GM10266 (cell line): Measurements from ENCODE around the gene ADARB1.

ENCODE experiments used
- DNase-seq: peaks from one replicate; pipeline ENCODE4 v3.0.0; 2012; ENCODE audit errors: extremely low spot score
- TF ChIP-seq, protein P1 (sequence below): IDR thresholded peaks from 2 replicates; pipeline ENCODE4 v1.5.1; 2012; ENCODE audit warnings: mild to moderate bottlenecking, low read depth; ENCODE audit not compliant: control insufficient read depth, insufficient read depth; ENCODE audit errors: missing control alignments

Gene ADARB1

DNA sequence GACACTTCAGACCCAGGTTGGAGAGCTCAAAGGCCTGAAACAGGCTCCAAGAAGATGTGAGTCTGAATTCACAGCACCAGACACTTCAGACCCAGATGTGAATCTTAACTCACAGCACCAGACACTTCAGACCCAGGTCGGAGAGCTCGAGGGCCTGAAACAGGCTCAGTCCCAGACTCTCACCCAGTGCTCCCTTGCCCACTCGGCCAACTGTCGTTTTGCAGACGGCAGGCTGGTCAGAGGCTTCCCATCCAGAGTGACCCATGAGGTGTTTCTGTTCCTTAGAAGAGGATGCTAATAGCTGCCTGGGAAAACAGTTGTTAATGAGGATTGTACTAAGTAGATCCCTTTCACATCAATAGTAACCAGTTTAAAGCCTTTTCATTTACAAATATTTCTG is 88.4 kb downstream of the ADARB1 start:
- TF ChIP-seq, protein P1, sequence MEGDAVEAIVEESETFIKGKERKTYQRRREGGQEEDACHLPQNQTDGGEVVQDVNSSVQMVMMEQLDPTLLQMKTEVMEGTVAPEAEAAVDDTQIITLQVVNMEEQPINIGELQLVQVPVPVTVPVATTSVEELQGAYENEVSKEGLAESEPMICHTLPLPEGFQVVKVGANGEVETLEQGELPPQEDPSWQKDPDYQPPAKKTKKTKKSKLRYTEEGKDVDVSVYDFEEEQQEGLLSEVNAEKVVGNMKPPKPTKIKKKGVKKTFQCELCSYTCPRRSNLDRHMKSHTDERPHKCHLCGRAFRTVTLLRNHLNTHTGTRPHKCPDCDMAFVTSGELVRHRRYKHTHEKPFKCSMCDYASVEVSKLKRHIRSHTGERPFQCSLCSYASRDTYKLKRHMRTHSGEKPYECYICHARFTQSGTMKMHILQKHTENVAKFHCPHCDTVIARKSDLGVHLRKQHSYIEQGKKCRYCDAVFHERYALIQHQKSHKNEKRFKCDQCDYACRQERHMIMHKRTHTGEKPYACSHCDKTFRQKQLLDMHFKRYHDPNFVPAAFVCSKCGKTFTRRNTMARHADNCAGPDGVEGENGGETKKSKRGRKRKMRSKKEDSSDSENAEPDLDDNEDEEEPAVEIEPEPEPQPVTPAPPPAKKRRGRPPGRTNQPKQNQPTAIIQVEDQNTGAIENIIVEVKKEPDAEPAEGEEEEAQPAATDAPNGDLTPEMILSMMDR = no peak
- no peak for DNase-seq

- TF ChIP-seq, protein P1 = no peak
Observed at GRCh38 chr21:45163413-45164123, 89.2 kb downstream of the ADARB1 start.

GRCh38 chr21:45164124-45164511 is 89.7 kb downstream of the ADARB1 start:
- no peak for DNase-seq
- TF ChIP-seq, protein P1 = no peak

More at GRCh38 chr21:45163413-45164123, 89.2 kb downstream of the ADARB1 start:
- DNase-seq = no peak

- TF ChIP-seq, protein P1 = no peak
- DNase-seq = no peak
Observed at GRCh38 chr21:45164838-45165237, 90.5 kb downstream of the ADARB1 start.

GRCh38 chr21:45166931-45167330 is 92.6 kb downstream of the ADARB1 start:
- DNase-seq = no peak
- TF ChIP-seq, protein P1 = no peak

DNA sequence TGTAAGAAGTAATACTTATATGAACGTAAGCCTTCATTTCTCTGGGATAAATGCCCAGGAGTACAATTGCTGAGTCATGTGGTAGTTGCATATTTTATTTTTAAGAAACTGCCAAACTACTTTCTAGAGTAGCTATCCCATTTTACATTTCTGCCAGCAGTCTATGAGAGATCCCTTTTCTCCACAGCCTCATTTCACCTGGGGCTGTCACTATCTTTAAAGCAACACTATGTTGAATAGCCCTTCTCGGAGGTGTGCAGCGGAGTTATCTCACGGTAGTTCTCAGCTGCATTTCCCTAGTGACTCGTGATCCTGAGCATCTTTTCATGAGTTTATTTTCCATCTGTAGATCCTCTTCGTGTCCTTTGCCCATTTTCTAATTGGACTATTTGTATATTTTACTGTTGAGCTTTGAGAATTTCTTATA is 93.4 kb downstream of the ADARB1 start:
- no peak for DNase-seq

GRCh38 chr21:45168522-45168921 is 94.1 kb downstream of the ADARB1 start:
- TF ChIP-seq, protein P1 = no peak
- DNase-seq = no peak

More for the DNA sequence above, 93.4 kb downstream of the ADARB1 start:
- TF ChIP-seq, protein P1 = no peak
